GM18909 (cell line): ENCODE data around the gene STK36.

ENCODE experiments used
- ATAC-seq: cut with Tn5 transposase; IDR thresholded peaks from one replicate; pipeline ENCODE4 v1.9.1; 2021; ENCODE audit warnings: mild to moderate bottlenecking; ENCODE audit not compliant: unreplicated experiment, poor library complexity

Gene STK36, protein sequence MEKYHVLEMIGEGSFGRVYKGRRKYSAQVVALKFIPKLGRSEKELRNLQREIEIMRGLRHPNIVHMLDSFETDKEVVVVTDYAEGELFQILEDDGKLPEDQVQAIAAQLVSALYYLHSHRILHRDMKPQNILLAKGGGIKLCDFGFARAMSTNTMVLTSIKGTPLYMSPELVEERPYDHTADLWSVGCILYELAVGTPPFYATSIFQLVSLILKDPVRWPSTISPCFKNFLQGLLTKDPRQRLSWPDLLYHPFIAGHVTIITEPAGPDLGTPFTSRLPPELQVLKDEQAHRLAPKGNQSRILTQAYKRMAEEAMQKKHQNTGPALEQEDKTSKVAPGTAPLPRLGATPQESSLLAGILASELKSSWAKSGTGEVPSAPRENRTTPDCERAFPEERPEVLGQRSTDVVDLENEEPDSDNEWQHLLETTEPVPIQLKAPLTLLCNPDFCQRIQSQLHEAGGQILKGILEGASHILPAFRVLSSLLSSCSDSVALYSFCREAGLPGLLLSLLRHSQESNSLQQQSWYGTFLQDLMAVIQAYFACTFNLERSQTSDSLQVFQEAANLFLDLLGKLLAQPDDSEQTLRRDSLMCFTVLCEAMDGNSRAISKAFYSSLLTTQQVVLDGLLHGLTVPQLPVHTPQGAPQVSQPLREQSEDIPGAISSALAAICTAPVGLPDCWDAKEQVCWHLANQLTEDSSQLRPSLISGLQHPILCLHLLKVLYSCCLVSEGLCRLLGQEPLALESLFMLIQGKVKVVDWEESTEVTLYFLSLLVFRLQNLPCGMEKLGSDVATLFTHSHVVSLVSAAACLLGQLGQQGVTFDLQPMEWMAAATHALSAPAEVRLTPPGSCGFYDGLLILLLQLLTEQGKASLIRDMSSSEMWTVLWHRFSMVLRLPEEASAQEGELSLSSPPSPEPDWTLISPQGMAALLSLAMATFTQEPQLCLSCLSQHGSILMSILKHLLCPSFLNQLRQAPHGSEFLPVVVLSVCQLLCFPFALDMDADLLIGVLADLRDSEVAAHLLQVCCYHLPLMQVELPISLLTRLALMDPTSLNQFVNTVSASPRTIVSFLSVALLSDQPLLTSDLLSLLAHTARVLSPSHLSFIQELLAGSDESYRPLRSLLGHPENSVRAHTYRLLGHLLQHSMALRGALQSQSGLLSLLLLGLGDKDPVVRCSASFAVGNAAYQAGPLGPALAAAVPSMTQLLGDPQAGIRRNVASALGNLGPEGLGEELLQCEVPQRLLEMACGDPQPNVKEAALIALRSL (N-terminal part only)

DNA sequence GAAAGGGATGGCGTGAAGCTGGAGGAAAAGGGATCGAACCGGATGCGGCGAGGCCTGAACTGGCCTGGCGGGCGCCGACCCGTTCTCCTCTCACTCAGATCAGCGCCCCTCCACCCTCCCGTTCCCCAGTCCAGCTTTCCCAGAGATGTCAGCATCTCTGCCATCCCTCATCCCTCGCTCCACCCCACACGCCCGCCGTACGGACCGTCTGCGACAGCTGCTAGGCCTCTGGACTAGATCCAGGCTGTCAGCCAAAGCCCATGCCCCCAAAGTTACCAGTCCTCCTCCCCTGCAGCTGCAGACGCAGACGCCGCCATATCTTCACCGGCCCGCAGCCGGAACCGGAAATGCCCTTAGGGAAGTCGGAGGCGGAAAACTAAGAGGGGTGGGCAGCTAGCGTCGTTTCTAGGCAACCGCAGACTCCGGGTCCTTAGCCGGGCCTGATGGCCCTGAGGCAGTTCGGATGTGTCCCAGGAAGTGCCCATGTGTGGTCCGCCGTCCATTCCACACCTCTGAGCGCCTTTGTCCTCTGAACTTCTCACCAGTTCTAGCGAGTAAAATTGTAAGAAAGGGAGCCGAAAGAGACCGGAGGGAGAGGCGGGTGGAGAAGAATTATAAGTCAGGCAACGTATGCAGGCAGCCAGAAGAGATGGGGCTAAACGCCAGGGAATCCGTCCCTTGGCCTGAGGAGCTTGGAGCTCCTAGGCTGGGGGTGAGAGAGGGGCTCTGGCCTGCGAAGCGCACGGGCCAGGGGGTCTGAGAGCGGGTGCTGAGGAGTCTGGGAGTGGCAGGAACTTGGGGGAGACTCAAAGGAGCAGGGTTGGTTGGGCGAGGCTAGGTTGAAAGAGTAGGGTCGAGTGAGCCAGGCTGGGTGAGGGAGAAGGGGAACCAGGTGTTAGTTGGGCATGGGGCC lies at the start of gene STK36, which contains the start of gene RNF25:
TSS of gene STK36 (plus strand) at position 433 of the 913 bp plus-strand sequence. CDS start 744 bp downstream, outside the sequence.
TSS of gene RNF25 (minus strand) at position 349 of the 913 bp plus-strand sequence. CDS start at position 317, 32 bp downstream.
- ATAC-seq: peak; percentile 98

DNA sequence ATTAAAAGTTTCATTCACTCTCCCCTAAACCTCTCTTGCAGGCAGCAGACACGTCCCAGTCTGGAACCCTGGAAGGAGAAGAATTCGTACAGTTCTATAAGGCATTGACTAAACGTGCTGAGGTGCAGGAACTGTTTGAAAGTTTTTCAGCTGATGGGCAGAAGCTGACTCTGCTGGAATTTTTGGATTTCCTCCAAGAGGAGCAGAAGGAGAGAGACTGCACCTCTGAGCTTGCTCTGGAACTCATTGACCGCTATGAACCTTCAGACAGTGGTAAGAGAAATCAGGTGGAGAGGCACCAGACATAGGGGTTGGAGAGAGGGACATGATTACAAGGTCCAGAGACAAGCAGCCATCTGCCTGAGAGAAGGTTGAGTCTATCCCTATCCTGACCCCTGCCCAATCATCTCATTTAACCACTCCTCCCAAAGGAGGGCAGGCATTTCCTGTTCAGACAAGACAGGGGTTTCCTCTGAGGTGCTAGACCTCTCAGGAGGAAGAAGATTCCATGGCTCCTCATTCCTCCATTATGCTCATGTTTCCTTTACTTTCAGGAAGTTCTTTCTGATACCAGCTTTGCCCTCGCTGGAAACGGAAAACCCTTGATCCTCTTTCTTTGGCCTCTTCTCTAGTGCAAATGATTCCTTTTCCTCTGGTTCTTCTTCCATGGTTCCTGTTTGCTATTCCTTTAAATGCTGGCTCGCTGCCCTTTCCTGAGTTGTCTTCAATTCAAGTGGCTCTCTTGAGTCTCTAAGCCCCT lies 49.1 kb upstream of the STK36 start:
- ATAC-seq: no peak

DNA sequence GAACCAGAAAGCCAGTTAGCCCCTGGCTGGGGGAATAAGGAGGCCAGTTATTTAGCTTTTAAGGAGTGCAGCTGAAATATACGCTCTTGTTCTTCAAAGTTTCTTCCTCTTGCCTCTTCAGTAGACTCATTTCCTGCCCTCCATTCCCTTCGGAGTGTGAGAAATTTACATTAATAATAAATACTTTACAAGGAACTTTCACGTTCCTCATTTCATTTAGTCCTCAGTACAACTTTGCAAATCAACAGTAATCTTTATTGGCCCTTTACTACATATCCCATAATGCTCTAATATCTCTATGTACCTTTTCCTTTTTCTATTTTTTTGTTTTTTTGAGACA lies 48.5 kb upstream of the STK36 start:
- ATAC-seq: no peak

DNA sequence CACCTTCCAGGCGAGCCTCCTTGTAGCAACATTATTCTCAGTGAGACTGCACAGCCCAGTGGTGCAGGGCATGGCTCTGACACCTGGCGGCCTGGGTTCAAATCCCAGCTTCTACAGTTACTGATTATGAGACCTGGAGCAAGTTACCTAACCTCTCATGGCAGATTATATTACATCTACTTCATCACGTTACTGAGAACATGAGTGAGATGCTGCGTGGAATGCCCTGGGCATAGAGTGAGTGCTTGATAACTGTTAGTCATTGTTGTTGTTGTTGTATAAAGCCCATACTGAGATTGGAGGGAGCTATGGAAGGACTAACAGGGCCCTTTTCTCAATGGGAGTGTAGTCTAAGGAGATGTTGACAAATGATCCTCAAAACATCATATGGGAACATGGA lies 45.5 kb upstream of the STK36 start:
- ATAC-seq: no peak

DNA sequence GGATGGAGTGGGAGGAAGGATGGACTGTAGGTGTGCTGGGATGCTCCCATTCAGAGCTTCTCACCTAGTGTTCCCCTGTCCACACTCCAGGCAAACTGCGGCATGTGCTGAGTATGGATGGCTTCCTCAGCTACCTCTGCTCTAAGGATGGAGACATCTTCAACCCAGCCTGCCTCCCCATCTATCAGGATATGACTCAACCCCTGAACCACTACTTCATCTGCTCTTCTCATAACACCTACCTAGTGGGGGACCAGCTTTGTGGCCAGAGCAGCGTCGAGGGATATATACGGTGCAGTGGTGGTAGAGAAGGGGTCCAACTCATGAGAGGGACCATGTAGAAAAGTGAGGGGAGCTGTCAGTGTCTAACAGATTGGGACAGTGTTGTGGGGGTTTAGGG lies 43.9 kb upstream of the STK36 start:
- no peak for ATAC-seq

DNA sequence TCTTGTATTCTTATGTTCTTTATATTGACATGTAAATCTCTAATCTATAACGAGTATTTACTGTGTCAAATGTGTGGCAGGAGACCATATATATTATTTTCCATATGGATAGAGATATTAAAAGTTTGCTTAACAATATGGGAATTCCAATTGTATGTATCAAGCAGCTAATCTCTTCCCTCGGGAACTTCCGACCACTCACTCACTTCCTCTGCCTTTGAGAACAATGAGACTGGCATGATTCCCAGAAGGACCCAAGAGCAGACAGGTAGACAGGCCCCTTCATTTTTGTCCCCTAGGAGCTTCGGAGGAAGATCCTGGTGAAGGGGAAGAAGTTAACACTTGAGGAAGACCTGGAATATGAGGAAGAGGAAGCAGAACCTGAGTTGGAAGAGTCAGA lies 40.0 kb upstream of the STK36 start:
- ATAC-seq: no peak

DNA sequence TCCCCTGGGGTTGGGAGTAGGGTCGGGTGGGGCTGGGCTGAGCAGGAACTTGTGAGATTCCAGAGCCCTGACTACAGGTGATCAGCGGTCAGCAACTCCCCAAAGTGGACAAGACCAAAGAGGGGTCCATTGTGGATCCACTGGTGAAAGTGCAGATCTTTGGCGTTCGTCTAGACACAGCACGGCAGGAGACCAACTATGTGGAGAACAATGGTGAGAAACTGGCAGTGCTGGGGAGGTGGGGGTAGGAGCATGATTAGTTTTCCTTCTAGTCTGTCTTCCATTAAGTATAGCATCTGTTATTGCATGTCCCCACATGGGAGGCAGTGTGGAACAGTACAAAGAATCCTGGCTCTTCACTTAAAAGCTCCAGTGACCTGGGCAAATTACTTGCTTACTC lies 36.2 kb upstream of the STK36 start:
- ATAC-seq: no peak

DNA sequence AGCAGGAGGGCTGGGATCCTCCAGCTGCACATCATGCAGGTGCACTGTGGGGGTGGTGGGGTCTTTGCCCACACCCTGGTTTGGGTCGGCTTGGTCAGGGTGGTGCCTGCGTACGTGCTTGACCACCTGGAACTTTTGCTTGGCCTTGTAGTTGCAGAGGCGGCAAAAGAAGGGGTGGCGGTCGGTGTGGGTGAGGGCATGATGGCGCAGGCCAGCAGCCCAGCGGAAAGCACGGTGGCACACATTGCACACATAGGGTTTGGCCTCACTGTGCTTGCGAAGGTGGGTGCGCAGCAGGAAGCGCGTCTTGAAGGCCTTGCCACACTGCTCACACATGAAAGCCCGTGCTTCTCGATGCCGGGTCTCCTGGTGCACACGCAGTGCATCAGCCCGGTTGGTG lies 33.5 kb upstream of the STK36 start:
- no peak for ATAC-seq

DNA sequence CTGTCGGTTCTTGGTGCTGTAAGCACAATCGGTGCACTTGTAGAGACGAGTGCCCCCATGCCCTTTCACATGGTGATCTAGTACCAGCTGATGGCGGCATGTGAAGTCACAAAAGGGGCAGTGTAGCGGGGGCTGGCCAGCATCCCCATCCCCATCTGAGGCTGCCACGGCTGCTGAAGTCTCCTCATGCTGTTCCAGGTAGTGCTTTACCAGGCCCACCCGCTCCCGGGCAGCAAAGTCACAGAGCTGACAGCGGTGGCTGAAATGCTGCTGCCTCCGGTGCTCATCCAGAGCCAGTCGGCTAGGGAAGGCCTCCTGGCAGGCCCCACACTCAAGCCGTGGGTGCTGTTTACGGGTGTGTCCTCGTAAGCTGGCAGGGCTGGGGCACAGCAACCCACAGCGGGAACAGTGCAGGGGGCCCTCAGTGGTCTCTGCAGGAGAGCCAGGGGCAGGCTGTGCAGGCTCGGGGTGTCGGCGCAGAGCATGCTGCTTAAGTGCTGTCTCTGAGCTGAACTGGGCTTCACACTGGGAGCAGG lies 29.7 kb upstream of the STK36 start:
- no peak for ATAC-seq

DNA sequence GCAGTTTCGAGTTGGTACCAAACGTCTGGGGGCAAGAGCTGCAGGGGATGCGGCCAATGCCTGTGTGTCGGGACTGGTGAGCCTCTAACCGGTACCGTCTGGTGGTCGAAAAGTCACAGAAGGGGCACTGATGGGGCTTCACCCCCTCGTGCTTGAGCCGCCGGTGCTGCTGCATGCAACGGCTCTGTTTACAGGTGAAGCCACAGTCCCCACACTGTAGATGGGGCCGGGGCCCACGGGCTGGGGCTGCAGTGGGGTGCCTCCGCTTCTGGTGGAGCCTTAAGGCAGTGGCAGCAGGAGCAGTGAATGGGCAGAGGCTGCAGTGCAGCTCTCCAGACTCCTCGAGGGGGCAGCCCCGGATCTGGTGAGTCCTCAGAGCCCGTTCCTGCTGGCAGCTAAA lies 29.1 kb upstream of the STK36 start:
- ATAC-seq: no peak

DNA sequence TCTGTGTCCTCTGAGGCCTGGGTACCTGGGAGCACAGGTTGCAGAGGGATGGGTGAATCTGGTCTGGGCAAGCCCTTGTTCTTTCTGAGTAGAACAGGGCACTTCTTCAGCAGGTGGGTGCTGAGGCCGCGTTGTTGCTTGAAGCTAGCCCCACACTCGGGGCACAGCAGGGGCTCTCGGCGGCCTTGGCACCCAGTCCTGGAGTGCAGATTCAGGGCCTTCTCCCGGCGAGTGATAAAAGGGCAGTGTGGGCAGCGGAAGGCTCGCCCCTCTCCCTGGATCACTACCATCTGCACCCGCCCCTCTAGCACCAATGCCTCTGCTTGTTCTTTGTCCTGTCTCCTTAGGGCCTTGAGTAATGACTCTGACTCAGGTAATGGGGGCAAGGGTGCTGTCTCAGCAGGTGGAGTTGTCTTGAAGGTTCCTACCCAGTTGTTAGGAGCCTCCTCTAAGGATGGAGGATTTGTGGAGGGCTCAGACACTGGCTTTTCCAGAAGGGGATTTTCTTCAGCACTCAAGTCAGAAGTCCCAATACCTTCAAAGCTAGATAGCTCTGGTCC lies 28.1 kb upstream of the STK36 start:
- ATAC-seq: no peak

DNA sequence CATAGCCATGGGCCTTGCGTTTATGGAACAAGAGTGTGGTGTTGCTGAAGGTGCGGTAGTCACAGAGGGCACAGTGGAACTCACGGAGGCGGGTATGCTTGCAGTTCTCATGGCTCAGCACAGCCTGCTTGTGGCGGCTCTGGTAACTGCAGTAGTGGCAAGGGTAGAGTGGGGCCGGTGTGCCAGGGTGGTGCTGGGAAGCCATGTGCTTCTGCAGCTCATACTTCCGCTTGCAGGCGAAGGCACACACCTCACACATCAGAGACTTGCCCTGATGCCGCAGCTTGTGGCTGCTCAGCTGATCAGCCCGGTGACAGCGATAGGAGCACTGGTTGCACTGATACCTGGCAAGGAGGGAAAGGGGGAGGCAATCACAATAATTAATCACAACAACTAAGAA lies 27.2 kb upstream of the STK36 start:
- no peak for ATAC-seq

DNA sequence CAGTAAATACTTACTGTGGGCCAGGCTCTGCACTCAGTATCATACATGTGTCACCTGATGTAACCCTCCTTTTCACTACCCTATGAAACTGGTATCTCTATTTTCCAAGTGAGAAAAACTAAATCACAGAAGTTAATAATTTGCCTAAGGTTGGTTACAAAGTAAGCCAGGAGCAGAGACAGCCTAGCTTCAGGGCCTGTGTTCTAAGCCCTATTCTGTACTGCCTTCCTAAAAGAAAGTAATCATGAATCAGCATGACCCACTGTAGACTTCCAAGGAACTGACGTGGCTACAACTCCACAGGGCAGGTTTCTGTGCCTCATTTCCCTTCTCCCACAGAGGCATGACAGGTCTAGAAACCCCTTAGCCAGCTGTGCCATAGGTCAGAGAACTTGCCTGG lies 26.8 kb upstream of the STK36 start:
- ATAC-seq: peak; percentile 77

DNA sequence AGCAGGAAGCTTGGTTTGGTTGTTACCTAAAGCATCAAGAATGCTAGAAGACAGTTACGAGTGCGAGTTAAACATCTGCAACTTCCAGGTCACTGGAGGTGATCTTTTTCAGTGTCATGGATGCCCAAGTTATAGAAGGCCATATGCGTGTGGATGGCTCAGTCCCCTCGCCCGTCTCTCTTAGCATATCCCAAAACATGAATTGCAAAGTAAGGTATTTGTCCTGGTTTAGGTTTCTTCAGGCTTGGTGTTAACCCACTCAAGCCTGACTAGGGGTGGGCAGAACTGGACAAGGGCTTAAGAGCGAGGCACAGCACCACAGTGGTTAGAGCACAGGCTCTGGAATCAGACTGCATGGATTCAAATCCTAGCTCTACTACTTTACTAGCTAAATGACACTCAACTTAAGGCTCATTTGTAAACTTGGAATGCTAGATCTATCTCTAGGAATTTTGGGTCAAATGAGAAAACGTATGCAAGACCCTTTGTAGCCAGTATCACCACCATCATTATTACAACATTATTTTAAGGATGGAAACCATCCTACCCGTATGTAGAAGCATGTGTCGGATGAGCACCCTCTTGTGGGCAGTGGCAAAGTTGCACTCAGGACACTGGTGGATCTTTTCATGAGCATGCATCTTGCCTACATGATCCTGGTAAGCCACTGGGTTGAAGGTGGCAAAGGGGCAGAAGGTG lies 23.6 kb upstream of the STK36 start:
- peak; percentile 41 for ATAC-seq

DNA sequence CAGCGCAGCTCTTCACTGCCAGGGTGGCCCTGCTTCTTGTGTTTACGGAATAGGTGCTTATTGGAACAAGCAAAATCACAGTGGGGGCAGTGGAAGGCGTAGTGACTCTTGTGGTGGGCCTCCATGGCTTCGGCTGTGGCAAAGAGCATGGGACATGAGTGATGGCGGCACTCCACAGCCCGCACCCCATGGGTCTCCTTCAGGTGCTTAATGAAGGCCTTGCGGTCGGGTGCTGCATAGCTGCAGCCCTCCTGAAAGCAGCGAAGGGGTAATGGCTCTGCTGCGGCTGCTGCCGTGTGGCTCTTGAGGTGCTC lies 23.1 kb upstream of the STK36 start:
- ATAC-seq: no peak

DNA sequence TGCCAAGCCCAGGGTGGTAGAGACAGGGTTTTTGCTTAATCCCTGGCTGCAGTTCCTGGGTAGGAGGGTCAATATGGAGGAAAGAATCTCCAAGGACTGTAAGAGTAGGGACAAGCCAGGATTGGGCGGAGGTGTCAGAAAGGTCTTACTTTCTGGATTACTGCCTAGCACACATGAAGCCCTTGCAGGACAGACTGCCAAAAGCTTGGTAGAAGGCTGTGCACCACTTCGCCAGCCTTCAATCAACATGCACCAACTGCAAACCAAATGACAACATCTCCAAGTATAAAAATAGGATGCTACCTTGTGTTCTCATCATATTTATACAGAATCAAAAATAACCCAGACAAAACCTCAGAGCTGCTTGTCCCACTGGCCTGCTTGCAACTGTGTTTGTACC lies 16.1 kb upstream of the STK36 start:
- no peak for ATAC-seq

DNA sequence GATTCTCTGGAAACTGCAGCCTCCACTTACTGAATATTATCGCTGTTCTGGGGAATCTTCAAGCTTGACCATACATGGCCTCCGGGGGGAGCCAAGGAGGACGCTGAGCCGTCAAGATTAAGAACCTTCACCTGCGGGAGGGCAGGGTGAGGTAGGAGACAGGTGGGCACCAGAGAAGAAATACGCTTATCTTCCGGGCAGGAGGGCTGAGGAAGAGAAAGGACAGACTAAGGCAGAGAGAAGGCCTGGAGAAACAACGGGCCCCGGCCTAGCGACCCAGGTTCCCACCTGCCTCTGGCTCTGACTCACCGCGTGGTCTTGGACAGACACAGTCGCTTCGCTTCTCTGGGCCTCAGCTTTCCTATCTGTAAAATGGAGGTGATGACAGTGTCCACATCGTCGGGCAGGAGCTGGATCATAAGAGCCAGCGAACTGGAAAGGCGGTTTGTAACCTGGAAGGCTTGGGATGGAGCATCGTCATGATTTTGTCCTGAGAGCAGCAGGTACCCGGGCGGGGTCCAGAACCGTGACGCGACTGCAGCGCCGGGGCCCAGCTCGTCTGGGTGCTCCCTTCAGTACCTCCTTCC lies 13.1 kb upstream of the STK36 start:
- ATAC-seq: peak; percentile 37
